Activated CD4-positive, alpha-beta T cell treated with anti-CD3 and anti-CD28 coated beads, Interleukin-2, amount 10 ng/mL, durations not matched to agents 7 days and 5 days (primary cell): ENCODE measurements around the gene CSRNP3. TPM values are rescaled to one million over a fixed set of nuclear protein-coding genes. Genes with fewer than 3 reads are reported as not detected.

Source experiments
- CTCF ChIA-PET: fragments of 350-600 bp; sonication (Branson Sonifier 250); formaldehyde crosslinking; loops from one replicate; lab custom pipeline; 2021; ENCODE audit warnings: antibody characterized with exemption; lab: Charles Lee
- POLR2A ChIA-PET: fragments of 350-600 bp; sonication (Branson Sonifier 250); formaldehyde crosslinking; loops from one replicate; lab custom pipeline; 2021; ENCODE audit warnings: antibody characterized with exemption; lab: Charles Lee
- DNase-seq: peaks from one replicate; pipeline ENCODE4 v3.0.0-alpha.2; 2020
- H3K27ac Mint-ChIP-seq: one replicate; pipeline ENCODE4 v1.8.0; 2021; ENCODE audit warnings: mild to moderate bottlenecking, moderate library complexity, mixed read lengths
- H3K27me3 Mint-ChIP-seq: one replicate; pipeline ENCODE4 v1.8.0; 2021; ENCODE audit warnings: mixed read lengths
- H3K36me3 Mint-ChIP-seq: one replicate; pipeline ENCODE4 v1.8.0; 2021; ENCODE audit warnings: low read depth, mixed read lengths
- H3K4me1 Mint-ChIP-seq: one replicate; pipeline ENCODE4 v1.8.0; 2021; ENCODE audit warnings: mixed read lengths
- H3K4me3 Mint-ChIP-seq: one replicate; pipeline ENCODE4 v1.8.0; 2021; ENCODE audit warnings: mild to moderate bottlenecking, moderate library complexity, mixed read lengths
- H3K9me3 Mint-ChIP-seq: one replicate; pipeline ENCODE4 v1.8.0; 2021; ENCODE audit warnings: mixed read lengths
- total RNA-seq, 2 experiments: library from RNA; stranded (reverse); gene quantifications; one replicate each; pipeline ENCODE4 v1.2.3, GENCODE V29; 2021

Gene CSRNP3
- total RNA-seq, 2 experiments from 2014 or later = not detected

DNA sequence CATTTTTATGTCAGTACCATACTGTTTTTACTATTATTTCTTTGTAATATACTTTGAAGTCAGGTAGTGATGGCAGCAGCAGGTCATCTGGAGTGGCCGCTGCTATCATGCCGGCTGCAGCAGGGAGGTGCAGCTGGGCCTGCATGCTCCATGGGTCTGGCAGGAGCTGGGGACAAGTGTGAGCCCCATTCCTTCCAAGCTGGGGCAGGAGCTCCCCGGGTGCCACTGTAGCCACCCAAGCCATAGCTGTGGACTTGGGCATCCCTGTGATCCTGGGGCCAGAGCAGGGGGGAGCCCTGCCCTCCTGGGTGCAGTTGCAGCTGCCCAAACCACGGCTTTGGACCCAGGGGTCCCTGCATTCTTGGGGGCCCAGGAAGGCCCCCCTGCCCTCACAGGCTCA, 59.2 kb downstream of the CSRNP3 start:
- Mint-ChIP-seq H3K4me1 (no peaks in the 10 kb centered on the region), H3K4me3 (no peak overlapping the region)
- CTCF ChIA-PET = no interaction called here

DNA sequence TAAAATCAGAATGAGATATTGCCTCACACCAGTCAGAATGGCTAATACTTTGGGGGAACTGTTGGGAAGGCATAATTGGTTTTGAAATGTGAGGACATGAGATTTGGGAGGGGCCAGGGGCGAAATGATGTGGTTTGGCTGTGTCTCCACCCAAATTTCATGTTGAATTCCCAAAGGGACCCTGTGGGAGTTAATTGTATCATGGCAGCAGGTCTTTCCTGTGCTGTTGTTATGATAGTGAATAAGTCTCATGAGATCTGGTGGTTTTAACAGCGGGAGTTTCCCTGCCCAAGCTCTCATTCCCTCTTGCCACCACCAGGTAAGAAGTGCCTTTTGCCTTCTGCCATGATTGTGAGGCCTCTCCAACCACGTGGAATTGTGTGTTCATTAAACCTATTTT, 59.6 kb downstream of the CSRNP3 start:
- H3K9me3 Mint-ChIP-seq = no peaks in the 10 kb centered on the region
- H3K27me3 Mint-ChIP-seq = no peaks in the 10 kb centered on the region
- DNase-seq = no peak
- ChIA-PET CTCF (no interaction called here), POLR2A (no interaction called here)
- no peak overlapping the region for H3K27ac Mint-ChIP-seq
- H3K4me1 Mint-ChIP-seq = no peaks in the 10 kb centered on the region
- no peaks in the 10 kb centered on the region for H3K36me3 Mint-ChIP-seq
- H3K4me3 Mint-ChIP-seq = no peak overlapping the region

More for the DNA sequence above, 59.2 kb downstream of the CSRNP3 start:
- H3K9me3 Mint-ChIP-seq = no peaks in the 10 kb centered on the region
- no peak for DNase-seq
- H3K27me3 Mint-ChIP-seq = no peaks in the 10 kb centered on the region
- H3K36me3 Mint-ChIP-seq = no peaks in the 10 kb centered on the region
- no peak overlapping the region for H3K27ac Mint-ChIP-seq
- POLR2A ChIA-PET = no interaction called here

DNA sequence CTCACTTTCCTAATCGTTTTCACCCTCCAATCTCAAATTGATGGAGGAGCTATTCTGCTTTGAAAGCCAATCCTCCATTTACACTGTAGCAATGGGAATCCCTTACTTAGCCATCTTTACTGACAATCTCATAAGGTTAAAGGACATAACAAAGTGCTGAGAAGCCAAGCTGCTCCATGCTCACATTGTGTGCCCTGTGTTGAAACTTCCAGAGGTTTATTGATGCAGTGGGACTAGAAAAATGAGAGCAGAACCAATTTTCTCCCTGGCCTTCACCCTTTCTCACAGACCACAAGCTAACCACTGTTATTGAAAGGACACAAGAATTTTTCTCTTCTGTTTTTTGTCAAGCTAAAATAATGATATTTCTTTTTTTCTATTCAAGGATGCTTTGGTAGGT, 63.8 kb downstream of the CSRNP3 start:
- Mint-ChIP-seq H3K9me3 (no peaks in the 10 kb centered on the region), H3K27ac (no peak overlapping the region), H3K27me3 (no peaks in the 10 kb centered on the region), H3K36me3 (no peaks in the 10 kb centered on the region), H3K4me3 (no peak overlapping the region), H3K4me1 (no peaks in the 10 kb centered on the region)
- ChIA-PET CTCF (no interaction called here), POLR2A (no interaction called here)
- no peak for DNase-seq

DNA sequence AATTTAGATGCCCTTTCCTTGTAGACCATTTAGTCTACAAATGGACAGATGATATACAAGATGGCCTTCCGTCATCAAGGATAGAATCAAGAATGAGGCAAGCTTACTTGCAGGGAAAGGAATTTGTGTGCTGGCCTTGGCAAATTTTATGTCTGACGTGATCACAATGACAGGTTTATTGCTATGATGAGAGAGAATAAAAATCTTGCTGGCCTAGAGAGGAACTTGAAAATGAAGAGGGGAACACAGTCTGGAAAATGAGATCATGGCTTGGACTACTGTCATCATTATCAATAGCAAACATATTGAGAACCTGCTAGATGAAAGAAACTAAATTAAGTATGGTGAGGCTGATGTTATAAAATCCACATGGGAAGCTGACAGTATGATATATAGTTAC, 66.0 kb downstream of the CSRNP3 start:
- Mint-ChIP-seq H3K27ac (no peak overlapping the region), H3K4me1 (no peaks in the 10 kb centered on the region), H3K36me3 (no peaks in the 10 kb centered on the region), H3K4me3 (no peak overlapping the region), H3K27me3 (peaks cover 2% of the 10 kb centered on the region), H3K9me3 (no peaks in the 10 kb centered on the region)
- ChIA-PET POLR2A (no interaction called here), CTCF (no interaction called here)
- no peak for DNase-seq

DNA sequence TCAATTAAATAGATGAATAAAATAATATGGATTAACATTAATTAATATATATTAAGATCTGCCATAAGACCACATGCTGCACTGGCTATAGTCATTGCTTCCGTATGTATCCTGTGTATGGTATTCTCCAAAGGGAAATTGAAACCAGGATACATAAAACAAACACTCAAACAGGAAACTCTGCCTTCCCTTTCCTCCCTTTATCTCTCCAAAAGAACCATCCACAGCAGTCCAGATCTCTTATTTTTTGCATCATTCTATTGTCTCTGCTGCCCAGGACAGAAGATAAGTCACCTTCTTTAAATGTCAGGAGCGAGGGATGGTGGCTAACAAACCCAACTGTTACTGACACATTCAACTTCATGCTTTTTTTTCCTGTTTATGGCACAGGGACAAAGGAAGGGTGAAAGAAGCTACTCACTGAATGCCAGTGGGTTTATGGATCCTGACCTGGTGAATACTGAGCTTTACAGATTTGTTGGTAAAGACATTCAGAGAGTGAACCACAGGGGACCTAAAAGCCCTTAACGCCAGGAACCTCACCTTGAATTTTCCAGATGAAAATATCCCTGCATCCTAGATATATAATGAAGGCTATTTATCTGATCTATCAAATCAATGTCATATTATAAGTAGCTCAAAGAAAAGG, 67.5 kb downstream of the CSRNP3 start:
- POLR2A ChIA-PET = no interaction called here
- H3K27ac Mint-ChIP-seq = no peak overlapping the region

DNA sequence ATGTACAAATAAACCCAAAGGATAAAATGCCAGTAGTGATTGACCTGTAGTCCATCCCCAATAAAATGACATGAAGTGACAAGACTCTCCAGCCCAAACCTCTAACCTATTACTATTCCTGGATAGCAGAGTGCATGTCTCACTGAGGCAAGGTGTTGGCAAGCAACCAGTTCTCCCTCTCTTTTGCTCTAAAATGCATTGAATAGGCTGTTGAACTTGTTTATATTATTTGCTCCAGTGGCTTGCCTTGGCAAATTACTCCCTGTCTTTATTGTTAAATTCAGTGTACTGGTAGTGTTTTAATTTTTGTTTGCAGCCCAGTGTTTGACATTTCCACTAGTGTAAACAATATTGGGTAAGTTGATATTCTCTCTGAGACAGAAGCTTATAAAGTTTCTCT, 70.5 kb downstream of the CSRNP3 start:
- Mint-ChIP-seq H3K36me3 (no peaks in the 10 kb centered on the region), H3K4me1 (no peaks in the 10 kb centered on the region), H3K4me3 (no peak overlapping the region), H3K27me3 (peaks cover 3% of the 10 kb centered on the region), H3K9me3 (no peaks in the 10 kb centered on the region), H3K27ac (no peak overlapping the region)
- ChIA-PET POLR2A (no interaction called here), CTCF (no interaction called here)
- DNase-seq = no peak

More for the DNA sequence above, 67.5 kb downstream of the CSRNP3 start:
- no peaks in the 10 kb centered on the region for H3K4me1 Mint-ChIP-seq
- CTCF ChIA-PET = interaction anchor here (0.8 kb wide), 1 partner anchor 458 kb away, joined by 3 read pairs; no protein-coding TSS in a partner anchor
- no peaks in the 10 kb centered on the region for H3K9me3 Mint-ChIP-seq
- H3K4me3 Mint-ChIP-seq = no peak overlapping the region
- peaks cover 3% of the 10 kb centered on the region for H3K27me3 Mint-ChIP-seq
- no peaks in the 10 kb centered on the region for H3K36me3 Mint-ChIP-seq
- no peak for DNase-seq

DNA sequence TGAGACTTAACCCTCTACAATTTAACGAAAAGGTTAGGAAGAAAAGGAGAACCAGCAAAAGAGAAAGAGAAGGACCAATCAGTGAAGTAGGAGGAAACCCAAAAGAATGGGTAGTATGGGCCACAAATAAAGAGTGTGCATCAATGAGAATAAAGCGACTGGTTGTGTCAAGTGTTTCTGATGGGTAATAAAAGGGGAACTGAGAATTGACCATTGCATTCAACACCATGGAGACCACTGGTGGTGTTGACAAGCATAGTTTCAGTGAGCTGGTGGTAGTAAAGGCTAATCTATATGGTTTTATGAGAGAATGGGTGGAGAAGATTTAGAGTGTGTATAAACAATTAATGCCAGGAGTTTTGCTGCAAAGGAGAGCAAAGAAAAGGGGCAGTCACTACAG, 75.4 kb downstream of the CSRNP3 start:
- Mint-ChIP-seq H3K27ac (no peak overlapping the region), H3K27me3 (peaks cover 3% of the 10 kb centered on the region)
- CTCF ChIA-PET = no interaction called here

DNA sequence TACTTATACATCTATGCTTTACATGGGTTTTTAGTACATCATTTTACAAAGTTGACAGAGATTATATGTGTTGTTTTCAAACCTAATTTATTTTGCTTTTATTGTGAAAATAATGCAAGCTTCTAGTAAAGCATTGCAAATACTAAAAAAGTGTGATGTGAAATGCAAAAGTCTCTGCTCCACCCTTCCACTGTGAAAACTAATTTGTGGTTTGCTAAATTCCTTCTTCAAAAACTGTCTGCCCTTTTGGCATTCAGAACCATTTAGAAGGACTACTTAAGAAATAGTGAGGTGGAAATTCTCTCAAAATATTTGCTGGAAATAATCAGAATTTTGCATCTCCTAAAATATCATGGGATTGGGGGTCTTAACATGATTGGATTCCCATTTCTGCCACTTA, 78.4 kb downstream of the CSRNP3 start:
- ChIA-PET POLR2A (no interaction called here), CTCF (no interaction called here)
- no peaks in the 10 kb centered on the region for H3K27me3 Mint-ChIP-seq
- no peak for DNase-seq
- no peak overlapping the region for H3K27ac Mint-ChIP-seq
- H3K4me3 Mint-ChIP-seq = no peak overlapping the region
- no peaks in the 10 kb centered on the region for H3K36me3 Mint-ChIP-seq
- no peaks in the 10 kb centered on the region for H3K4me1 Mint-ChIP-seq
- no peaks in the 10 kb centered on the region for H3K9me3 Mint-ChIP-seq

More for the DNA sequence above, 75.4 kb downstream of the CSRNP3 start:
- Mint-ChIP-seq H3K36me3 (no peaks in the 10 kb centered on the region), H3K4me1 (no peaks in the 10 kb centered on the region), H3K4me3 (no peak overlapping the region), H3K9me3 (no peaks in the 10 kb centered on the region)
- no peak for DNase-seq
- POLR2A ChIA-PET = no interaction called here

DNA sequence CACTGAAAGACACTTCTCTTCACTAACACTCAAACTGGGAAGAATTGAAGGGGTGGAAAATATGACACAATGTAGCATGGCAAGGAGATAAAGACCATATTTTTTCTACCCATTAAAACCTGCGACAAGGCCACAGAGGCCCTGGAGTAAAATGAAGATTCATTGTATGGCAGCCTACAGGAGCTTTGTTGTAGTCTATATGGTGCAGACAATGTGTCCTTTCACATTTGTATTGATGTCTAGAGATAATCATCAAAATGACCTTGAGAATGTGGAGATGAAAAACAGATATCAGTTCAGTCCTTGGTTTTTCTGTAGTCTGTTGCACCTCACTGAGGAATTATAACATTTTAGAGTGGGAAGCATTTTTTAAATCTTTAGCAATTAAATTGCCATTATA, 80.1 kb downstream of the CSRNP3 start:
- ChIA-PET CTCF (no interaction called here), POLR2A (no interaction called here)
- Mint-ChIP-seq H3K4me3 (no peak overlapping the region), H3K4me1 (no peaks in the 10 kb centered on the region), H3K27me3 (no peaks in the 10 kb centered on the region), H3K9me3 (no peaks in the 10 kb centered on the region), H3K27ac (no peak overlapping the region), H3K36me3 (no peaks in the 10 kb centered on the region)
- no peak for DNase-seq

DNA sequence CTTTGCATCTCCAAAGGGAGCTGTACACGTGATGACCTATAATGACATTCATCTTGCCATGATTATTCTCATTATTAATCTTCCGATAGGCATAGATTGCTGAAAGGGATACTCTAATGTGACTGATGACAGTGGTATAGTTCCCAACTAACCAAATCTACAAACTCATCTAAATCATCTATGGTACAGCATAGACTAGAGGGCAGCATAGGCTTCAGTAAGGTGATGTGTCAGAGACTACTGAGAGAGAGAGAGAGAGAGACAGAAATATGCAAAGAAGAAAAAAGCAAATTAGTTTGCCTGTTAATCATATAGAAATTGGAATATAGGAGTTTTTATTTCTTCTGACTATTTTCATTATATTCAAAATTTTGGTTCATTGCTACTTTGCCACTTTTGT, 89.3 kb downstream of the CSRNP3 start:
- Mint-ChIP-seq H3K9me3 (no peaks in the 10 kb centered on the region), H3K36me3 (no peaks in the 10 kb centered on the region), H3K27me3 (peaks cover 5% of the 10 kb centered on the region), H3K4me3 (no peak overlapping the region), H3K27ac (no peak overlapping the region), H3K4me1 (no peaks in the 10 kb centered on the region)
- CTCF ChIA-PET = no interaction called here
- DNase-seq = no peak
- POLR2A ChIA-PET = no interaction called here

DNA sequence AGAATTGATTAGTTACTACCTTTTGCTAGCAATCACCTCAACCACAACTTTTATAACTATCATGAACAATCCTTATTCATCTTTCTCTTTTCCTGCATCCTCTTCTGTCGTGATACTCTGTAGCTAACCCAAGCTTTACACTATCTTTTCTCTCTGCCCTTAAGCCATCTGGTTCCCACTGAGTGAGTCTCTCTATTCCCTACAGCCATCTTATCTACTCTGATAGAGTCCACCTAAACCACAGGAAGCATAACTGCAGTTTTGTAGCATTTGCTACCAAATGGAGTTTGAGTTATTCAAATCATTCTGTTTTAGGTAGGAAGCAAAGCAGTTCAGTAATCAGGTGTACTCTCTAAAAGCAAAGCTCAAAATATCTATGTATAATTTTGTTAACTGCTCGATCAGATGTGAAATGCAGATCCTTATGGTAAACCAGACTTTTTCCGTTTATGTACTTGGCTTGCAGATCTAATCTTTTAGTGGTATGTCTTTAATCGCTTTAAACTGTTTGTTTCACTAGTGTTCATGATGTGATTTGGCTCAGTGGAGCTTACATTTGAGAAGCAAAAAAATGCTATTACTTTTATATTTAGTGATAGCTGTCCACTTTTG, 91.0 kb downstream of the CSRNP3 start:
- Mint-ChIP-seq H3K9me3 (no peaks in the 10 kb centered on the region), H3K4me3 (no peak overlapping the region), H3K27me3 (peaks cover 5% of the 10 kb centered on the region), H3K36me3 (no peaks in the 10 kb centered on the region), H3K4me1 (no peaks in the 10 kb centered on the region), H3K27ac (no peak overlapping the region)
- no peak for DNase-seq
- CTCF ChIA-PET = interaction anchor here (0.6 kb wide), 1 partner anchor 10 kb away, joined by 3 read pairs; no protein-coding TSS in a partner anchor
- POLR2A ChIA-PET = no interaction called here

DNA sequence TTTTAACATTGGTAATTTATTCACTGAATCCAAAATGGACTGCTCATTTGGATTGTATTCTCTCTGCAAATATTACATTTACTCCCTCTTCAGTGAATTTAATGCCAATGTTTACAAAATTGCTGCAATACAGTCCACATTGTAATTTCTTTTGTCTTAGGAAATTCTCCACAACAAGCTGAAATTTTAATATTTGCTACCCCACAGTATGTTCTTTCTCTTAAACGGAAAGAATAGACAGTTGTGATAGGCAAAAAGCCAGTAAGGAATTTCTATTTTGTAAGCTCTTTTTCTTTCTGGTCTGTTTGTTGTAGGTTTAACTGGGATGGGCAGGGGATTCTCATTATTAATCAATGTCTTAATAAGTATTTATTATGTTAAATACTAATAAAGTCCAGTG, 92.0 kb downstream of the CSRNP3 start:
- peaks cover 5% of the 10 kb centered on the region for H3K27me3 Mint-ChIP-seq
- H3K4me3 Mint-ChIP-seq = no peak overlapping the region
- CTCF ChIA-PET = interaction anchor here (1.8 kb wide), 1 partner anchor 9 kb away, joined by 8 read pairs; no protein-coding TSS in a partner anchor
- H3K27ac Mint-ChIP-seq = no peak overlapping the region
- H3K4me1 Mint-ChIP-seq = no peaks in the 10 kb centered on the region
- DNase-seq = no peak
- H3K9me3 Mint-ChIP-seq = no peaks in the 10 kb centered on the region
- POLR2A ChIA-PET = no interaction called here
- no peaks in the 10 kb centered on the region for H3K36me3 Mint-ChIP-seq

DNA sequence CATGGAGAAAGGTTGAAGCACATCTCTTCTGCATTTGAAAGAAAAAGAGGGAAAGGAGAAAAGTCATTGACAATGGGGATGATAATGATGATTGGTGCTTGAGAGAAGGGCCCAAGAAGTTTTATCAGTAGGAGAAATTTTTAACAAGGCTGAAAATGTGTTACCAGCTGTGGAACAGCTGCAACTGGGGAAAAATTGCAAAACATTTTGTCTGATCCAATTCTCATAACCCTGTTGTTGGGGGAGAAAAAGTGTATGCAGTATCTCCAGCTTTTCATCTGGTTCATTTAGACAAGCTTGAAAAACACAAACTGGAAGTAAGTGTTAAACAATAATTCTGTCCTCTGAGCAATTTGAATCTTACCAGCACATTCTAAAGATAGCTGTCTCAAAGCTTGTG, 92.7 kb downstream of the CSRNP3 start:
- Mint-ChIP-seq H3K27me3 (peaks cover 5% of the 10 kb centered on the region), H3K9me3 (no peaks in the 10 kb centered on the region), H3K4me1 (no peaks in the 10 kb centered on the region), H3K4me3 (no peak overlapping the region), H3K27ac (no peak overlapping the region), H3K36me3 (no peaks in the 10 kb centered on the region)
- ChIA-PET CTCF (interaction anchor here (1.8 kb wide), 1 partner anchor 10 kb away, joined by 8 read pairs; no protein-coding TSS in a partner anchor), POLR2A (no interaction called here)
- no peak for DNase-seq
